HG02571 (cell line): ENCODE results near the gene PRDM15.

Experiments used
- ATAC-seq: cut with Tn5 transposase; IDR thresholded peaks from one replicate; pipeline ENCODE4 v1.9.1; 2021; ENCODE audit warnings: mild to moderate bottlenecking, moderate library complexity; ENCODE audit not compliant: unreplicated experiment

Gene PRDM15

DNA sequence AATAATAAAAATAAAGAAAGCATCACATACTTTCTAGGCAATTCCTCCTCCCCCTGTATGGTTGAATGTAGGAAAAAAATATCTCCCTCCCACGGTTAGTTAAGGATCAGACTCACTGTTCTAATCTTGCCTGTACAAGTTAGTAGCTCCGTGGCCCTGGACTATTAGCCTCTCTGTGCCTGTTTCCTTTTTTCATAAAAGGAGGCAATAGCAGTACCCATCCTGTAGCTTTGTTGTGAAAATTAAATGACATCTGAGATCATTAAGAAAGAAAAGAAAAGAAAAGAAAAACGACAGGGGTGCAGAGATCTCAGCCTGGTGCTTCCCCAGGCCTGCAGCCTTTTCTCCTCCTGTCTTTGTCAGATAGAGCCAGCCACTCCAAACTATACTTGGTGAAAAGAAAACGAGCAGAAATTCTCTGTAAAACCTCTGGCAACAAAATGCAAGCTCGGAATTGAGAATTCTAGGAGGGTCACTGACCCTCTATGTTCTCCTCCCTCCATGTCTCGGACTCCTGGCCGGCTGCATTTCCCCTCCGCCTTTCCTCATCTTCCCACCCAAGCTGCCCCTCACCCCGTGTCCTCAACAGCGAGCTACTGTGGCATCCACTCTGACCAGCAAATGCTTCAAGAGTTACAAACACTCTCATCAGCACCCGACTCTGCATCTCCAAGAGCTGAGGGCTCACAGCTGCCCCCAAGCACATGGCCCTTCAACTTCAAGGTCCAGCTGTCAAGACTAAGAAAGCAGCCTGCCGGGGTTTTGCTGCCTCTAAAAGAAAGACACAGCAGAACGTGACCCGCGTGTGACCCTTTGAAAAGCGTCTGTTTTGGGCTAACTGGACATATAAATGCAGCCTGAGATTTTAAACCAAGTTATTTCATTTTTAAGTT lies 125.9 kb downstream of the PRDM15 start:
- no peak for ATAC-seq

DNA sequence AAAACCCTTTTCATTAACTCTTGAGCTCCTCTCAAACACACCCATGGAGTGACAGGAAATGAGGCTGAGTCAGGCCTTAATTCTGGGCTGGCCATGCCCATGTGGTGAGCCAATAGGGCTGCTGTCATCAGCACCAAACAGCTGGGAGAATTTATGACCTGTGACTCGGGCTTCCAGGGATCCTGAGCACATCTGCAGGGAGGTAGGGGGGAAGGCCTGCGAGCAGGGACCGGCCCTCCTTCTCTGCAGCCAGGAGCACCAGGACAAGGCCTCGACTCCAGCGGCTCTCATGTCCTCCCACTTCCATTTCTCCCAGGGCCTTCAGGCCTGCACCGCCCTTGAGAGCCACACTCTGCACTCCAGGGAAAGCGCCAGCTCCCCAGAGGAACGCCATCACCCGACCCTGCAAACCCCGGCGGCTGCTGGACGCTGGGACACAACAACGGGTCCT lies 126.9 kb downstream of the PRDM15 start:
- no peak for ATAC-seq

DNA sequence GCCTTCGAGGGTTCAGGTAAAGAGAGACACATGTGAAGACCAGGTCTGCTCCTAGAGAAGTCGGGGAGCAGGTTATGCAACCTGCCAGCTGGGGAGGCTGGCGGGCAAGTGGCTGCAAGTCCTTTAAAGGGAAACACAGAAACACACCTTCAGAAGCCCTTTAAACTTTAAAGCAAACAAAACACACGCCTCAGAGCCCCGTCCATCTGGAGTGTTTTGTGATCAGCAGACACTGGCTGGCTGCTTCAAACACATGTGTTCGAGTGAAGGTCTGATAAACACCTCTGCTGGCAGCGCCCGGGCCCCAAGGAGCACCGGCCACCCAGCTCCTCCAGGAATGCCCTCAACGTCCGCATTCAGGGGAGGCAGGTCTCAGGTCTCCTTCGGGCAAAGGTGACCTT lies 127.5 kb downstream of the PRDM15 start:
- no peak for ATAC-seq

DNA sequence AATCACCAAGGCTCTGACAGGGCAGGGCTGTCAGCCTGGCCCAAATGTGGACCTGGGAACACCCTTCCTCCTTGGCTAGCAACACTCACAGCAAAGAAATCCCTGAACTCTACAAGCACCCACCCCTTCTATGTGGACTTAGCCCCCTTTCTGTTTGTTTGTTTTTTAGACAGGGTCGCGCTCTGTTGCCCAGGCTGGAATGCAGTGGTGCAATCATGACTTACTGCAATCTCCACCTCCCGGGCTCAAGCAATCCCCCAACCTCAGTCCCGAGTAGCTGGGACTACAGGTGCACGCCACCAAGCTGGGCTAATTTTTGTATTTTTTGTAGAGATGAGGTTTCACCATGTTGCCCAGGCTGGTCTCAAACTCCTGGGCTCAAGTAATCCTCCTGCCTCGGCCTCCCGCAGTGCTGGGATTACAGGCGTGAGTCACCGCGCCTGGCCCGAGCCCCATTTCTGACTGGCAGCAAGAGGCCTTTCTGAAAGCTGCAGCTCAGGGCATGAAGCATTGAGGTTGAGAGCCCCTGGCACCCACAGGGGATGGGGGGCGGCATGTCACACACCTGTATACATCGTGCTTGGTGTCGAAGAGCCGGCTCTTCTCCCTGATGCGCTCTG lies 128.5 kb downstream of the PRDM15 start:
- no peak for ATAC-seq

DNA sequence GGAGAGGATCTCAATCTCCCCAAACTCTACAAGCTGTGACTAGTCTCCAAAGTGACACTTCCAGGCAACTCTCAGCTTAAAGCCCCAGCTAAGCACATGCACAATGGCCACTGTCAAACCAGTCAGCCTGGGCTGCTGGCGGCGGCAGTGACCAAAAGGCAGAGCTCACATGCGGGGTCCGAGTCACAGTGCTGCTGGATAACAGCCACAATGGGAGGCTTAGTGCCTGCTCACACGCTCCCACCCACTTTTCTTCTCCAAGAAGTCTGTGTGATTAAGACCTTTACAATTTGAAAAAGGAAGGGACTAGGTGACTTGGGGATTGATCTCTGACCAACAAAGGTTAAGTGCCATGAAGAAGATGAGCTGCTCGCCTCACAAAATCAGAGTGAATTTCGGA lies 129.1 kb downstream of the PRDM15 start:
- ATAC-seq, result no peak

DNA sequence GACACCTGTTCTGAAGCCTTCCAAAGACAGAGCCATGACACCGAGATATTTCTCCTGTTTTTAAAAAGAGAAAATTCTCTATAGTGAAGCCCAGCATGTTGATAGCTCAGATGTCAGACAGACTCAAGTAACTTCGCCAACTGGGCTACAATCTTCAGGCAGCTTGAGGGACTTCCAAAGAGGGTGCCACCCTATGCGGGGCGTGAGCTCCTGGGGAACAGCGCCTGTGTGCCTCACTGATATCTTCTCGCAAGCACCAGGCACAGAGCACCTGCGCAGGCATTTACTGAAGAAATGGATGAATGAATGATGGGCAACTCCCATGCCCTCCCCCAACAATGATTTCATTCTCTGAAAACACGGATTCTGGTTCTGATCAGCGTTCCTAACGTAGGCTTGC lies 129.9 kb downstream of the PRDM15 start:
- no peak for ATAC-seq
